Upper lobe of left lung (tissue), 6 donors: Measurements from ENCODE around the gene GLT8D2. TPM values are rescaled to one million over a fixed set of nuclear protein-coding genes. Genes with fewer than 3 reads are reported as not detected.

ENCODE experiments used
- ATAC-seq, 2 donors: fragments of 200-7000 bp; cut with Tn5 transposase; one replicate each; pipeline ENCODE4 v1.9.1; 2022; ENCODE audit warnings: mild to moderate bottlenecking in 2 of 2, moderate library complexity in 2 of 2; ENCODE audit not compliant: low FRiP score in 2 of 2
- DNase-seq, 2 donors: peaks; one replicate each; pipeline ENCODE4 v3.0.0-alpha.2; 2019 to 2020
- H3K27ac ChIP-seq, 4 donors: fragments of 200-600 bp; sonication (generic); one replicate each; pipeline ENCODE4 v1.5.1; 2016 to 2019
- H3K27me3 ChIP-seq, 4 donors: fragments of 200-600 bp; sonication (generic); one replicate each; pipeline ENCODE4 v1.5.1; 2017 to 2019
- H3K36me3 ChIP-seq, 4 donors: fragments of 200-600 bp; sonication (generic); one replicate each; pipeline ENCODE4 v1.5.1; 2016 to 2019
- H3K4me1 ChIP-seq, 4 donors: fragments of 200-600 bp; sonication (generic); one replicate each; pipeline ENCODE4 v1.5.1; 2018 to 2019
- H3K4me3 ChIP-seq, 4 donors: fragments of 200-600 bp; sonication (generic); one replicate each; pipeline ENCODE4 v1.5.1; 2017 to 2019; ENCODE audit warnings: mild to moderate bottlenecking in 2 of 4, moderate library complexity in 1 of 4
- H3K9me3 ChIP-seq, 4 donors: fragments of 200-600 bp; sonication (generic); one replicate each; pipeline ENCODE4 v1.5.1; 2018 to 2019
- EP300 ChIP-seq, 4 donors: sonication (generic); formaldehyde crosslinking; IDR thresholded peaks; one replicate each; pipeline ENCODE4 v1.5.1; 2017; ENCODE audit warnings: antibody characterized with exemption in 4 of 4, control low read depth in 2 of 4
- POLR2A ChIP-seq, 4 donors: fragments of 450-650 bp; IDR thresholded peaks; one replicate each; pipeline ENCODE4 v1.5.1; 2016 to 2017; ENCODE audit warnings: antibody characterized with exemption in 4 of 4, mild to moderate bottlenecking in 2 of 4
- POLR2AphosphoS5 ChIP-seq, 2 donors: sonication (generic); formaldehyde crosslinking; IDR thresholded peaks; one replicate each; pipeline ENCODE4 v1.5.1; 2017; ENCODE audit warnings: antibody characterized with exemption in 2 of 2
- WGBS, 2 donors: methylation state at CpG; one replicate each; pipeline ENCODE4 v1.1.5; 2017 to 2018; 5-methylcytosine and 5-hydroxymethylcytosine counted together
- total RNA-seq, 6 donors: library from RNA; depleted of rRNA in 4 of 6; stranded (reverse); fragments of >200 nt in 4 of 6; gene quantifications; one replicate each; pipeline versions ENCODE4 v1.1.0 to v1.2.1, GENCODE V29; 2016 to 2021
- TF ChIP-seq, protein P1 (sequence below), 6 experiments: fragments of 450-650 bp in 4 of 6; fragments of 200-600 bp in 2 of 6; sonication (generic) in 2 of 6; IDR thresholded peaks; one replicate each; pipeline ENCODE4 v1.5.1; 2016 to 2019; ENCODE audit warnings: antibody characterized with exemption in 6 of 6
- donor health status: DM: no; HTN: no; CAD: no; lungs with moderate emphysema.
- donor health status: DM: no; HTN: yes; CAD: no; lungs with severe emphysema.

GLT8D2 gene
- total RNA-seq, 6 donors from 2014 or later: 2.4 to 9.5 (median 5.3) TPM; not detected in 1

GRCh38 chr12:104063712-104064030 is 13.7 kb upstream of the GLT8D2 start:
- peak in 1 of 2 donors; percentile 22 for DNase-seq
- H3K9me3 ChIP-seq: no peaks in the 10 kb centered on the region
- TF ChIP-seq POLR2AphosphoS5 (IDR thresholded peaks at IDR 0.05) (no peak), POLR2A (IDR thresholded peaks at IDR 0.05) (no peak), EP300 (IDR thresholded peaks at IDR 0.05) (no peak)
- TF ChIP-seq, protein P1, sequence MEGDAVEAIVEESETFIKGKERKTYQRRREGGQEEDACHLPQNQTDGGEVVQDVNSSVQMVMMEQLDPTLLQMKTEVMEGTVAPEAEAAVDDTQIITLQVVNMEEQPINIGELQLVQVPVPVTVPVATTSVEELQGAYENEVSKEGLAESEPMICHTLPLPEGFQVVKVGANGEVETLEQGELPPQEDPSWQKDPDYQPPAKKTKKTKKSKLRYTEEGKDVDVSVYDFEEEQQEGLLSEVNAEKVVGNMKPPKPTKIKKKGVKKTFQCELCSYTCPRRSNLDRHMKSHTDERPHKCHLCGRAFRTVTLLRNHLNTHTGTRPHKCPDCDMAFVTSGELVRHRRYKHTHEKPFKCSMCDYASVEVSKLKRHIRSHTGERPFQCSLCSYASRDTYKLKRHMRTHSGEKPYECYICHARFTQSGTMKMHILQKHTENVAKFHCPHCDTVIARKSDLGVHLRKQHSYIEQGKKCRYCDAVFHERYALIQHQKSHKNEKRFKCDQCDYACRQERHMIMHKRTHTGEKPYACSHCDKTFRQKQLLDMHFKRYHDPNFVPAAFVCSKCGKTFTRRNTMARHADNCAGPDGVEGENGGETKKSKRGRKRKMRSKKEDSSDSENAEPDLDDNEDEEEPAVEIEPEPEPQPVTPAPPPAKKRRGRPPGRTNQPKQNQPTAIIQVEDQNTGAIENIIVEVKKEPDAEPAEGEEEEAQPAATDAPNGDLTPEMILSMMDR (IDR thresholded peaks at IDR 0.05): no peak
- peaks cover 0 to 15% (median 2%) of the 10 kb centered on the region in 4 donors for H3K36me3 ChIP-seq
- ATAC-seq: peak; percentile 7 to 35
- peak overlapping the region; percentile 57 to 97 (median 89) for H3K4me3 ChIP-seq
- no peaks in the 10 kb centered on the region for H3K27me3 ChIP-seq
- H3K27ac ChIP-seq: peak overlapping the region; percentile 81 to 87 (median 86)
- WGBS, 2 donors: 1 to 13% methylated on average over 1 to 7 of the region's 7 CpGs
- peaks cover 13 to 19% (median 16%) of the 10 kb centered on the region in 4 donors for H3K4me1 ChIP-seq

- H3K9me3 ChIP-seq: no peaks in the 10 kb centered on the region
- no peaks in the 10 kb centered on the region for H3K27me3 ChIP-seq
- H3K4me3 ChIP-seq: no peak overlapping the region
- ATAC-seq: no peak
- 55 to 64% methylated on average over 2 of the region's 2 CpGs for WGBS, 2 donors
- no peak for DNase-seq
- TF ChIP-seq EP300 (IDR thresholded peaks at IDR 0.05) (no peak), POLR2AphosphoS5 (IDR thresholded peaks at IDR 0.05) (no peak), POLR2A (IDR thresholded peaks at IDR 0.05) (no peak)
- TF ChIP-seq, protein P1 (IDR thresholded peaks at IDR 0.05): no peak
- H3K4me1 ChIP-seq: peaks cover 8 to 23% (median 16%) of the 10 kb centered on the region in 4 donors
- no peak overlapping the region for H3K27ac ChIP-seq
- H3K36me3 ChIP-seq: no peaks in the 10 kb centered on the region
Observed at GRCh38 chr12:104060791-104061190, 10.8 kb upstream of the GLT8D2 start.

GRCh38 chr12:104059963-104060362 is 10.0 kb upstream of the GLT8D2 start:
- Histone ChIP-seq H3K36me3 (no peaks in the 10 kb centered on the region), H3K9me3 (no peaks in the 10 kb centered on the region), H3K27ac (no peak overlapping the region), H3K4me1 (peaks cover under 1 to 15% (median 9%) of the 10 kb centered on the region in 4 donors), H3K4me3 (no peak overlapping the region), H3K27me3 (no peaks in the 10 kb centered on the region)
- WGBS, 2 donors: 62 to 66% methylated on average over 2 of the region's 2 CpGs
- ATAC-seq (no peak), DNase-seq (no peak)
- TF ChIP-seq POLR2A (IDR thresholded peaks at IDR 0.05) (no peak), POLR2AphosphoS5 (IDR thresholded peaks at IDR 0.05) (no peak)
- TF ChIP-seq, protein P1 (IDR thresholded peaks at IDR 0.05): no peak

DNA sequence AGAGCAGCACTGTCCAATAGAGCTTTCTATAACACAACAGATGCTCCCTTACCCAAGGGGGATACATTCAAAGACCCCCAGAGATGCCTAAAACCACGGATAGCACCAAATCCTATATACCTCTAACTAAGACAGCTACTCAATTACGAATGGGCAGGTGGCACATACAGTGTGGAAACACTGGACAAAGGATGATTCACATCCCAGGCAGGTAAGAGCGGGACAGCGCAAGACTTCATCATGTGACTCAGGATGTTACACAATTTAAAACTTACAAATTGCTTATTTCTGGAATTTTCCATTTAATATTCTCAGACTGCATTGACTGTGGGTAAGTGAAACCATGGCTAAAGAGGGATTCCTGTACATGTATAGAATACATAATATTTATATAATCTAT is 8.8 kb upstream of the GLT8D2 start:
- DNase-seq (no peak), ATAC-seq (no peak)
- WGBS, 2 donors: 84 to 85% methylated on average over 4 of the region's 4 CpGs
- Histone ChIP-seq H3K27me3 (no peaks in the 10 kb centered on the region), H3K27ac (no peak overlapping the region), H3K9me3 (no peaks in the 10 kb centered on the region), H3K36me3 (no peaks in the 10 kb centered on the region), H3K4me3 (no peak overlapping the region), H3K4me1 (peaks cover 0 to 14% (median 9%) of the 10 kb centered on the region in 4 donors)
- TF ChIP-seq, protein P1 (IDR thresholded peaks at IDR 0.05): no peak
- TF ChIP-seq POLR2A (IDR thresholded peaks at IDR 0.05) (no peak), POLR2AphosphoS5 (IDR thresholded peaks at IDR 0.05) (no peak), EP300 (IDR thresholded peaks at IDR 0.05) (no peak)

DNA sequence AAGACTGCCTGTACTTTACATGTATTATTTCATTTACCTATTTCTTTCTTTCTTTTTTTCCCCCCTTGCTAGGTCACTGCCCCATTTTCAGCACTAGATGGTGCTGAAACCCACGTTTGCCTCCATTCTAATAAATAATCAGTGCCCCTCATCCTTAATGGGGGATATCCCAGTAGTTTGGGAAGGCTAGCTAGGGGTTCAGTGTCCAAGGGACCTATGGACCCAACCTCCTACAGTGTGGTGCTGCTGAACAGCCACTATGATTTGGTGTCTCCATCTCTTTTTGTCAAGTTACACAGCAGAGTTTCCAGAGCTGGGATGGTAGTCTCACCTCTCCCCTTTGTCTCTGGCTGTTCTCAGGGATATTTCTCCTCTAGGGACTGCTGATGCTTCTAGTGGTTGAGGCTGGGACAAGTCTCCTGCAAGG is 7.8 kb upstream of the GLT8D2 start:
- H3K4me3 ChIP-seq: no peak overlapping the region
- no peaks in the 10 kb centered on the region for H3K27me3 ChIP-seq
- H3K36me3 ChIP-seq: no peaks in the 10 kb centered on the region
- H3K4me1 ChIP-seq: peaks cover 0 to 9% (median 4%) of the 10 kb centered on the region in 4 donors
- TF ChIP-seq, protein P1 (IDR thresholded peaks at IDR 0.05): peak in 5 of 6 experiments; percentile 22 to 60 (median 44)
- no peak for TF ChIP-seq EP300 (IDR thresholded peaks at IDR 0.05)
- WGBS, 2 donors: 5 to 6% methylated on average over 1 of the region's 1 CpG
- H3K27ac ChIP-seq: no peak overlapping the region
- H3K9me3 ChIP-seq: no peaks in the 10 kb centered on the region
- peak in 1 of 2 donors; percentile 44 for ATAC-seq
- no peak for DNase-seq
